ENCODE measurements around the gene SEC14L5.

SEC14L5 gene

GRCh38 chr16:4909825-4910224, 48.3 kb upstream of the SEC14L5 start:
- POLR2A ChIA-PET = no interaction called here

DNA sequence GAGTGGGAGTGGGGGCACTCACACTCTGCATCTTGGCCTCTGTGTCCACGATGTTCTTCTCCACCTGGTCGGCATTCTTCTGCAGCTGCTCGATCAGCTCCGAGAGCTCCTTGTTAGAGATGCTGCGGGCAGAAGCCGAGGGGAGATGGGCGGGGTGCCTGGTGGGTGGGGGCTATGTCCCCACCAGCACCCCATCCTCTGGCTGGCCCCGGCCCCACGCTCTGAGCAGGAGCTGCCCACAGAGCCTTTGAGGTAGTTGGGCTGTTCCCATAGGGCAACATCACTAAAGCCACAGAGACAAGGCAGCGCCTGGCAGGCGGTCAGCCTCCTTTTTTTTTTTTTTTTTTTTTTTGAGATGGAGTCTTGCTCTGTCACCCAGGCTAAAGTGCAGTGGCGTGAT, 47.3 kb upstream of the SEC14L5 start:
- Histone ChIP-seq H3K27ac (ENCODE audit: extremely low read depth, low read depth, low read length) (no peak overlapping the region), H3K4me1 (ENCODE audit: control insufficient read depth, insufficient read depth, low read length) (no peaks in the 10 kb centered on the region), H3K36me3 (ENCODE audit: control insufficient read depth in 2 of 2, insufficient read depth in 1 of 2, low read length in 2 of 2) (no peaks in the 10 kb centered on the region), H3K4me3 (ENCODE audit: low read depth, low read length) (no peak overlapping the region), H3K9me3 (ENCODE audit: control insufficient read depth, insufficient read depth, low read depth, low read length) (no peaks in the 10 kb centered on the region)
- ChIA-PET POLR2A (no interaction called here), CTCF (interaction anchor here (0.6 kb wide), 1 partner anchor 77 kb away, joined by 3 read pairs; no protein-coding TSS in a partner anchor)
- no peak for TF ChIP-seq TSHZ1 (tag by site-specific recombination; IDR thresholded peaks at IDR 0.05; ENCODE audit: borderline replicate concordance)

More at GRCh38 chr16:4909825-4910224, 48.3 kb upstream of the SEC14L5 start:
- H3K9me3 ChIP-seq (ENCODE audit: control insufficient read depth, insufficient read depth, low read depth, low read length) = no peaks in the 10 kb centered on the region
- CTCF ChIA-PET = no interaction called here
- H3K4me1 ChIP-seq (ENCODE audit: control insufficient read depth, insufficient read depth, low read length) = no peaks in the 10 kb centered on the region
- H3K27ac ChIP-seq (ENCODE audit: extremely low read depth, low read depth, low read length) = no peak overlapping the region
- no peak overlapping the region for H3K4me3 ChIP-seq (ENCODE audit: low read depth, low read length)
- H3K36me3 ChIP-seq (ENCODE audit: control insufficient read depth in 2 of 2, insufficient read depth in 1 of 2, low read length in 2 of 2) = no peaks in the 10 kb centered on the region
- peak; percentile 10; the same call in 1 of the 2 replicates for TF ChIP-seq ZNF654 (tag by site-specific recombination; IDR thresholded peaks at IDR 0.05; ENCODE audit: low read depth)
- no peak for TF ChIP-seq YY1 (tag by site-specific recombination; IDR thresholded peaks at IDR 0.05)

DNA sequence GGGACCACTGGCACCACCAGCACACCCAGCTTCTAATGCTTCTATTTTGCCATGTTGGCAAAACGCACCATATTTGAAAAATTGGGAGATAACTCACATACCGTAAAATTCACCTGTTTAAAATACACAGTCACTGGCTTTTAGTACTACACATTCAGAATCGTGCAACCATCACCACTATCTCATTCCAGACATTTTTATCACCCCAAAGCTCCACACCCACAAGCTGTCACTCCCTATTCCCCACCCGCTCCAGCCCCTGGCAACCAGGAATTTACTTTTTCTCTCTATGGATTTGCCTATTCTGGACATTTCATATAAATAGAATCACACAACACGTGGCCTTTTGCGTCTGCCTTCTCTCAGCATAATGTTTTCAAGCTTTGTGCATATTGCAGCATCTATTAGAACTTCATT, 46.2 kb upstream of the SEC14L5 start:
- Histone ChIP-seq H3K4me1 (ENCODE audit: control insufficient read depth, insufficient read depth, low read length) (no peaks in the 10 kb centered on the region), H3K9me3 (ENCODE audit: control insufficient read depth, insufficient read depth, low read depth, low read length) (no peaks in the 10 kb centered on the region), H3K27ac (ENCODE audit: extremely low read depth, low read depth, low read length) (no peak overlapping the region), H3K36me3 (ENCODE audit: control insufficient read depth in 2 of 2, insufficient read depth in 1 of 2, low read length in 2 of 2) (no peaks in the 10 kb centered on the region), H3K4me3 (ENCODE audit: low read depth, low read length) (no peak overlapping the region)
- CTCF ChIA-PET = interaction anchor here (0.7 to 1.4 kb wide), 2 partner anchors 11 to 44 kb away, joined by 3 to 4 read pairs; no protein-coding TSS in a partner anchor
- TF ChIP-seq ZNF146 (tag by site-specific recombination; IDR thresholded peaks at IDR 0.05) = peak; percentile 12; the same call in 1 of the 2 replicates
- TF ChIP-seq BCL11B (tag by site-specific recombination; IDR thresholded peaks at IDR 0.05; ENCODE audit: low read depth) = no peak
- TF ChIP-seq KLF1 (tag by site-specific recombination; IDR thresholded peaks at IDR 0.05) = peak; percentile 75
- TF ChIP-seq KLF9 (tag by site-specific recombination; IDR thresholded peaks at IDR 0.05; ENCODE audit: low read depth) = no peak
- no peak for TF ChIP-seq MZF1 (tag by site-specific recombination; IDR thresholded peaks at IDR 0.05; ENCODE audit: borderline replicate concordance)
- no peak for TF ChIP-seq ZNF626 (tag by site-specific recombination; IDR thresholded peaks at IDR 0.05)
- TF ChIP-seq ZNF175 (tag by site-specific recombination; IDR thresholded peaks at IDR 0.05) = no peak
- no peak for TF ChIP-seq ZNF473 (tag by site-specific recombination; IDR thresholded peaks at IDR 0.05)
- POLR2A ChIA-PET = interaction anchor here (0.7 kb wide), 1 partner anchor 99 kb away, joined by 5 read pairs; no protein-coding TSS in a partner anchor

- no peaks in the 10 kb centered on the region for H3K4me1 ChIP-seq (ENCODE audit: control insufficient read depth, insufficient read depth, low read length)
- no peaks in the 10 kb centered on the region for H3K9me3 ChIP-seq (ENCODE audit: control insufficient read depth, insufficient read depth, low read depth, low read length)
- no peaks in the 10 kb centered on the region for H3K36me3 ChIP-seq (ENCODE audit: control insufficient read depth in 2 of 2, insufficient read depth in 1 of 2, low read length in 2 of 2)
- ChIA-PET CTCF (no interaction called here), POLR2A (no interaction called here)
- TF ChIP-seq ZNF26 (tag by site-specific recombination; IDR thresholded peaks at IDR 0.05) (no peak), ZNF426 (tag by site-specific recombination; IDR thresholded peaks at IDR 0.05) (no peak), ZNF837 (tag by site-specific recombination; IDR thresholded peaks at IDR 0.05) (no peak)
- TF ChIP-seq, protein P1, sequence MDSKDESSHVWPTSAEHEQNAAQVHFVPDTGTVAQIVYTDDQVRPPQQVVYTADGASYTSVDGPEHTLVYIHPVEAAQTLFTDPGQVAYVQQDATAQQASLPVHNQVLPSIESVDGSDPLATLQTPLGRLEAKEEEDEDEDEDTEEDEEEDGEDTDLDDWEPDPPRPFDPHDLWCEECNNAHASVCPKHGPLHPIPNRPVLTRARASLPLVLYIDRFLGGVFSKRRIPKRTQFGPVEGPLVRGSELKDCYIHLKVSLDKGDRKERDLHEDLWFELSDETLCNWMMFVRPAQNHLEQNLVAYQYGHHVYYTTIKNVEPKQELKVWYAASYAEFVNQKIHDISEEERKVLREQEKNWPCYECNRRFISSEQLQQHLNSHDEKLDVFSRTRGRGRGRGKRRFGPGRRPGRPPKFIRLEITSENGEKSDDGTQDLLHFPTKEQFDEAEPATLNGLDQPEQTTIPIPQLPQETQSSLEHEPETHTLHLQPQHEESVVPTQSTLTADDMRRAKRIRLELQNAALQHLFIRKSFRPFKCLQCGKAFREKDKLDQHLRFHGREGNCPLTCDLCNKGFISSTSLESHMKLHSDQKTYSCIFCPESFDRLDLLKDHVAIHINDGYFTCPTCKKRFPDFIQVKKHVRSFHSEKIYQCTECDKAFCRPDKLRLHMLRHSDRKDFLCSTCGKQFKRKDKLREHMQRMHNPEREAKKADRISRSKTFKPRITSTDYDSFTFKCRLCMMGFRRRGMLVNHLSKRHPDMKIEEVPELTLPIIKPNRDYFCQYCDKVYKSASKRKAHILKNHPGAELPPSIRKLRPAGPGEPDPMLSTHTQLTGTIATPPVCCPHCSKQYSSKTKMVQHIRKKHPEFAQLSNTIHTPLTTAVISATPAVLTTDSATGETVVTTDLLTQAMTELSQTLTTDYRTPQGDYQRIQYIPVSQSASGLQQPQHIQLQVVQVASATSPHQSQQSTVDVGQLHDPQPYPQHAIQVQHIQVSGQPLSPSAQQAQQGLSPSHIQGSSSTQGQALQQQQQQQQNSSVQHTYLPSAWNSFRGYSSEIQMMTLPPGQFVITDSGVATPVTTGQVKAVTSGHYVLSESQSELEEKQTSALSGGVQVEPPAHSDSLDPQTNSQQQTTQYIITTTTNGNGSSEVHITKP (tag by site-specific recombination; IDR thresholded peaks at IDR 0.05) = peak; percentile 69
- no peak overlapping the region for H3K4me3 ChIP-seq (ENCODE audit: low read depth, low read length)
- no peak overlapping the region for H3K27ac ChIP-seq (ENCODE audit: extremely low read depth, low read depth, low read length)
Observed at GRCh38 chr16:4913130-4913773, 44.9 kb upstream of the SEC14L5 start.

Measured in HEK293 (cell line).